ENCODE data around the gene AP2B1.
A peak's percentile ranks its signal among the peaks of the same experiment; 100 is the strongest.

AP2B1 gene

GRCh38 chr17:35621768-35622167 is 34.6 kb downstream of the AP2B1 start:
- no peak overlapping the region for H2AFZ ChIP-seq (ENCODE audit: insufficient read depth, low read length, poor library complexity)
- no peaks in the 10 kb centered on the region for H3K79me1 ChIP-seq (ENCODE audit: low read length)
- H3K9ac ChIP-seq (ENCODE audit: low read length) = no peak overlapping the region
- no peaks in the 10 kb centered on the region for H3K4me1 ChIP-seq (ENCODE audit: control insufficient read depth in 1 of 2, insufficient read depth in 2 of 2, low read length in 2 of 2)
- no peak overlapping the region for H3K4ac ChIP-seq (ENCODE audit: low read depth, low read length)
- H3K27me3 ChIP-seq (ENCODE audit: insufficient read depth, low read length) = no peaks in the 10 kb centered on the region
- H3K9me3 ChIP-seq (ENCODE audit: insufficient read depth, low read depth, low read length) = no peaks in the 10 kb centered on the region
- DNase-seq = no peak
- no peak overlapping the region for H2BK120ac ChIP-seq (ENCODE audit: insufficient read depth, low read length, poor library complexity)
- no peak overlapping the region for H3K23ac ChIP-seq (ENCODE audit: low read length)
- no peak overlapping the region for H2AK5ac ChIP-seq (ENCODE audit: low read length)
- H2BK5ac ChIP-seq (ENCODE audit: low read depth, low read length, poor library complexity) = no peak overlapping the region
- no peak overlapping the region for H4K8ac ChIP-seq (ENCODE audit: low read depth, low read length)
- peaks cover 2 to 11% of the 10 kb centered on the region in 2 experiments for H3K36me3 ChIP-seq (ENCODE audit: control insufficient read depth in 1 of 2, insufficient read depth in 2 of 2, low read length in 2 of 2)
- no peak overlapping the region for H3K4me3 ChIP-seq (ENCODE audit: low read depth, low read length)
- no peaks in the 10 kb centered on the region for H3K79me2 ChIP-seq (ENCODE audit: control insufficient read depth, insufficient read depth, low read length, poor library complexity)
- no peak overlapping the region for H3K14ac ChIP-seq (ENCODE audit: low read length)
- no peak overlapping the region for H3K18ac ChIP-seq (ENCODE audit: low read length)
- no peak overlapping the region for H4K91ac ChIP-seq (ENCODE audit: low read depth, low read length)
- WGBS (ENCODE audit: extremely low coverage, insufficient coverage, insufficient read length) = no CpG with 5 or more reads among the region's 1 CpG
- no peak overlapping the region for H3K4me2 ChIP-seq (ENCODE audit: low read length)
- no peak overlapping the region for H3K27ac ChIP-seq (ENCODE audit: low read depth, low read length)
- no peak overlapping the region for H2BK12ac ChIP-seq (ENCODE audit: low read length)
- no peak overlapping the region for H4K12ac ChIP-seq (ENCODE audit: low read depth, low read length)

GRCh38 chr17:35627417-35627816 is 40.3 kb downstream of the AP2B1 start:
- Histone ChIP-seq H2BK5ac (ENCODE audit: low read depth, low read length, poor library complexity) (no peak overlapping the region), H3K79me2 (ENCODE audit: control insufficient read depth, insufficient read depth, low read length, poor library complexity) (no peaks in the 10 kb centered on the region), H2BK12ac (ENCODE audit: low read length) (no peak overlapping the region), H3K4me3 (ENCODE audit: low read depth, low read length) (no peak overlapping the region), H3K23ac (ENCODE audit: low read length) (no peak overlapping the region), H3K4ac (ENCODE audit: low read depth, low read length) (no peak overlapping the region), H4K8ac (ENCODE audit: low read depth, low read length) (no peak overlapping the region), H4K12ac (ENCODE audit: low read depth, low read length) (no peak overlapping the region), H2AK5ac (ENCODE audit: low read length) (no peak overlapping the region), H3K9ac (ENCODE audit: low read length) (no peak overlapping the region), H3K36me3 (ENCODE audit: control insufficient read depth in 1 of 2, insufficient read depth in 2 of 2, low read length in 2 of 2) (peaks cover 10 to 17% of the 10 kb centered on the region in 2 experiments), H2BK120ac (ENCODE audit: insufficient read depth, low read length, poor library complexity) (no peak overlapping the region), H3K79me1 (ENCODE audit: low read length) (no peaks in the 10 kb centered on the region), H3K4me1 (ENCODE audit: control insufficient read depth in 1 of 2, insufficient read depth in 2 of 2, low read length in 2 of 2) (no peaks in the 10 kb centered on the region), H3K4me2 (ENCODE audit: low read length) (no peak overlapping the region), H3K27me3 (ENCODE audit: insufficient read depth, low read length) (no peaks in the 10 kb centered on the region), H3K18ac (ENCODE audit: low read length) (no peak overlapping the region), H4K91ac (ENCODE audit: low read depth, low read length) (no peak overlapping the region), H3K14ac (ENCODE audit: low read length) (no peak overlapping the region), H2AFZ (ENCODE audit: insufficient read depth, low read length, poor library complexity) (no peak overlapping the region), H3K27ac (ENCODE audit: low read depth, low read length) (no peak overlapping the region), H3K9me3 (ENCODE audit: insufficient read depth, low read depth, low read length) (no peaks in the 10 kb centered on the region)
- no CpG with 5 or more reads among the region's 4 CpGs for WGBS (ENCODE audit: extremely low coverage, insufficient coverage, insufficient read length)
- no peak for DNase-seq

- Histone ChIP-seq H3K9ac (ENCODE audit: low read length) (no peak overlapping the region), H2BK5ac (ENCODE audit: low read depth, low read length, poor library complexity) (no peak overlapping the region), H4K8ac (ENCODE audit: low read depth, low read length) (no peak overlapping the region), H3K4me2 (ENCODE audit: low read length) (no peak overlapping the region), H3K79me1 (ENCODE audit: low read length) (no peaks in the 10 kb centered on the region), H2BK120ac (ENCODE audit: insufficient read depth, low read length, poor library complexity) (no peak overlapping the region), H3K79me2 (ENCODE audit: control insufficient read depth, insufficient read depth, low read length, poor library complexity) (no peaks in the 10 kb centered on the region), H3K27me3 (ENCODE audit: insufficient read depth, low read length) (no peaks in the 10 kb centered on the region), H3K36me3 (ENCODE audit: control insufficient read depth in 1 of 2, insufficient read depth in 2 of 2, low read length in 2 of 2) (peaks cover 15 to 19% of the 10 kb centered on the region in 2 experiments), H3K4me3 (ENCODE audit: low read depth, low read length) (no peak overlapping the region), H2AFZ (ENCODE audit: insufficient read depth, low read length, poor library complexity) (no peak overlapping the region), H3K23ac (ENCODE audit: low read length) (no peak overlapping the region), H3K27ac (ENCODE audit: low read depth, low read length) (no peak overlapping the region), H2BK12ac (ENCODE audit: low read length) (no peak overlapping the region), H3K9me3 (ENCODE audit: insufficient read depth, low read depth, low read length) (no peaks in the 10 kb centered on the region), H2AK5ac (ENCODE audit: low read length) (no peak overlapping the region), H3K18ac (ENCODE audit: low read length) (no peak overlapping the region), H3K4ac (ENCODE audit: low read depth, low read length) (no peak overlapping the region), H3K4me1 (ENCODE audit: control insufficient read depth in 1 of 2, insufficient read depth in 2 of 2, low read length in 2 of 2) (no peaks in the 10 kb centered on the region), H4K12ac (ENCODE audit: low read depth, low read length) (no peak overlapping the region), H4K91ac (ENCODE audit: low read depth, low read length) (no peak overlapping the region), H3K14ac (ENCODE audit: low read length) (no peak overlapping the region)
- peak in 1 of 2 donors; percentile 60 for DNase-seq
- WGBS (ENCODE audit: extremely low coverage, insufficient coverage, insufficient read length) = no CpG with 5 or more reads among the region's 1 CpG
Observed at GRCh38 chr17:35630530-35631148, 43.5 kb downstream of the AP2B1 start.

GRCh38 chr17:35641032-35641431 is 53.9 kb downstream of the AP2B1 start:
- H3K14ac ChIP-seq (ENCODE audit: low read length) = no peak overlapping the region
- no peaks in the 10 kb centered on the region for H3K79me2 ChIP-seq (ENCODE audit: control insufficient read depth, insufficient read depth, low read length, poor library complexity)
- H3K27me3 ChIP-seq (ENCODE audit: insufficient read depth, low read length) = no peaks in the 10 kb centered on the region
- H3K9me3 ChIP-seq (ENCODE audit: insufficient read depth, low read depth, low read length) = no peaks in the 10 kb centered on the region
- no peak overlapping the region for H2BK12ac ChIP-seq (ENCODE audit: low read length)
- H3K4ac ChIP-seq (ENCODE audit: low read depth, low read length) = no peak overlapping the region
- H3K4me2 ChIP-seq (ENCODE audit: low read length) = no peak overlapping the region
- no peak overlapping the region for H4K8ac ChIP-seq (ENCODE audit: low read depth, low read length)
- no CpG with 5 or more reads among the region's 4 CpGs for WGBS (ENCODE audit: extremely low coverage, insufficient coverage, insufficient read length)
- H2BK5ac ChIP-seq (ENCODE audit: low read depth, low read length, poor library complexity) = no peak overlapping the region
- H3K18ac ChIP-seq (ENCODE audit: low read length) = no peak overlapping the region
- no peak overlapping the region for H3K27ac ChIP-seq (ENCODE audit: low read depth, low read length)
- H3K23ac ChIP-seq (ENCODE audit: low read length) = no peak overlapping the region
- H2AFZ ChIP-seq (ENCODE audit: insufficient read depth, low read length, poor library complexity) = no peak overlapping the region
- H3K36me3 ChIP-seq (ENCODE audit: control insufficient read depth in 1 of 2, insufficient read depth in 2 of 2, low read length in 2 of 2) = peaks cover 20 to 23% of the 10 kb centered on the region in 2 experiments
- H3K79me1 ChIP-seq (ENCODE audit: low read length) = no peaks in the 10 kb centered on the region
- H3K4me3 ChIP-seq (ENCODE audit: low read depth, low read length) = no peak overlapping the region
- H3K4me1 ChIP-seq (ENCODE audit: control insufficient read depth in 1 of 2, insufficient read depth in 2 of 2, low read length in 2 of 2) = no peaks in the 10 kb centered on the region
- no peak overlapping the region for H2BK120ac ChIP-seq (ENCODE audit: insufficient read depth, low read length, poor library complexity)
- H2AK5ac ChIP-seq (ENCODE audit: low read length) = no peak overlapping the region
- no peak overlapping the region for H3K9ac ChIP-seq (ENCODE audit: low read length)
- no peak overlapping the region for H4K12ac ChIP-seq (ENCODE audit: low read depth, low read length)
- H4K91ac ChIP-seq (ENCODE audit: low read depth, low read length) = no peak overlapping the region
- peak; percentile 37 to 67 for DNase-seq

All from trophoblast cell (in vitro differentiated cells and primary cell).